Neural progenitor cell (in vitro differentiated cells): Measurements from ENCODE around the gene LSM14A.

Experiments used
- EZH2 ChIP-seq: fragments of 200-600 bp; sonication (generic); IDR thresholded peaks from 2 replicates; pipeline ENCODE4 v1.6.1; 2017; ENCODE audit warnings: antibody characterized with exemption, mild to moderate bottlenecking, moderate library complexity
- EZH2phosphoT487 ChIP-seq: fragments of 200-600 bp; sonication (generic); IDR thresholded peaks from 2 replicates; pipeline ENCODE4 v1.6.1; 2017; ENCODE audit warnings: antibody characterized with exemption
- TF ChIP-seq, protein P1 (sequence below): fragments of 200-600 bp; sonication (generic); IDR thresholded peaks from 2 replicates; pipeline ENCODE4 v1.5.1; 2017; ENCODE audit warnings: antibody characterized with exemption, mild to moderate bottlenecking

DNA sequence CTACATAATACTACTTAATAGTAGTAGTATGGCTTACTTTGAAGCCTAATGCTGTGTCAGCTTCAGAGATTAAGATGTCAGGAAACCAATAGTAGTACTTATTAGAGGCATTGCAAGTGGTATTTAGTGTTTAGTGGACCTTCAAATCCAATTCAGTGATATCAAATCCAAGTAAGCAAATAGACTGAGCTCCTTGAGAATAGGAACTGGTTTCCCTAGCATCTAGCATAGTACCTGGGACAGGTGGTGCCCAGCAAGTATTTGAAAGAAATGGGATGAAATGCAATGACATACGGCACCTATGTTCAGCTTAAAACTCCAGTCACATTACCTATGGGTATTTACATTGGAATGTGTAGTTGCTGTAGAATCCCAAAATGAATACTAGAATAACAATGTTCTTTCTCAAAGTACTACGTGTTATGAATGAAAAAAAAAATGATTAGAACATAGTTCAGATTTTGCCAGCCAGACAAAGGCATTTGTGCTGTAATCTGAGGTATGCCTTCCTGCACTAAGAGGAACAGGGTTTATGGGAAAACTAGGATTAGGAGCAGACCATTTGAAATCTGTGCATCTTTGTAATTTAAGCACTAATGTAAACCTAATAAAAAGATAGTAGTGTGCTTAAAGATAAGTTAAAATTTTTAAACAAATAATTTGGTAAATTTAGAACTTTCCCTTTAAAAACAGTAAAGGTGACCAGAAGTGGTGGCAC lies 17.1 kb downstream of the LSM14A start:
- TF ChIP-seq, protein P1, sequence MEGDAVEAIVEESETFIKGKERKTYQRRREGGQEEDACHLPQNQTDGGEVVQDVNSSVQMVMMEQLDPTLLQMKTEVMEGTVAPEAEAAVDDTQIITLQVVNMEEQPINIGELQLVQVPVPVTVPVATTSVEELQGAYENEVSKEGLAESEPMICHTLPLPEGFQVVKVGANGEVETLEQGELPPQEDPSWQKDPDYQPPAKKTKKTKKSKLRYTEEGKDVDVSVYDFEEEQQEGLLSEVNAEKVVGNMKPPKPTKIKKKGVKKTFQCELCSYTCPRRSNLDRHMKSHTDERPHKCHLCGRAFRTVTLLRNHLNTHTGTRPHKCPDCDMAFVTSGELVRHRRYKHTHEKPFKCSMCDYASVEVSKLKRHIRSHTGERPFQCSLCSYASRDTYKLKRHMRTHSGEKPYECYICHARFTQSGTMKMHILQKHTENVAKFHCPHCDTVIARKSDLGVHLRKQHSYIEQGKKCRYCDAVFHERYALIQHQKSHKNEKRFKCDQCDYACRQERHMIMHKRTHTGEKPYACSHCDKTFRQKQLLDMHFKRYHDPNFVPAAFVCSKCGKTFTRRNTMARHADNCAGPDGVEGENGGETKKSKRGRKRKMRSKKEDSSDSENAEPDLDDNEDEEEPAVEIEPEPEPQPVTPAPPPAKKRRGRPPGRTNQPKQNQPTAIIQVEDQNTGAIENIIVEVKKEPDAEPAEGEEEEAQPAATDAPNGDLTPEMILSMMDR = no peak
- TF ChIP-seq EZH2 = no peak
- TF ChIP-seq EZH2phosphoT487 = no peak
